Breast epithelium (tissue), 4 donors: Measurements from ENCODE around the gene CYFIP1. TPM values are rescaled to one million over a fixed set of nuclear protein-coding genes. Genes with fewer than 3 reads are reported as not detected.

Experiments used
- DNase-seq, 2 donors: peaks; one replicate each; pipeline ENCODE4 v3.0.0-alpha.2; 2019; ENCODE audit warnings: low spot score in 2 of 2
- H3K27ac ChIP-seq, 2 donors: fragments of 200-600 bp; sonication (generic) in 1 of 2; one replicate each; pipeline ENCODE4 v1.5.1; 2016 to 2019; ENCODE audit warnings: mild to moderate bottlenecking in 1 of 2
- H3K27me3 ChIP-seq, 2 donors: fragments of 200-600 bp; sonication (generic) in 1 of 2; one replicate each; pipeline versions ENCODE4 v1.5.1 to v1.6.0; 2017 to 2019; ENCODE audit warnings: control low read depth in 1 of 2, mild to moderate bottlenecking in 1 of 2
- H3K36me3 ChIP-seq: fragments of 200-600 bp; one replicate; pipeline ENCODE4 v1.5.1; 2019
- H3K4me1 ChIP-seq, 2 donors: fragments of 200-600 bp; sonication (generic); one replicate each; pipeline ENCODE4 v1.5.1; 2016 to 2019; ENCODE audit warnings: control low read depth in 1 of 2
- H3K4me3 ChIP-seq, 3 donors: fragments of 200-600 bp; sonication (generic); 1 replicate in 2 of 3; 2 replicates in 1 of 3; pipeline ENCODE4 v1.5.1; 2016 to 2019; ENCODE audit warnings: mild to moderate bottlenecking in 3 of 3, moderate library complexity in 2 of 3
- H3K9me3 ChIP-seq, 2 donors: fragments of 200-600 bp; sonication (generic) in 1 of 2; one replicate each; pipeline ENCODE4 v1.5.1; 2016 to 2019; ENCODE audit warnings: control low read depth in 1 of 2
- CTCF ChIP-seq, 3 donors: fragments of 450-650 bp; IDR thresholded peaks; one replicate each; pipeline ENCODE4 v1.5.1; 2016 to 2017; ENCODE audit warnings: antibody characterized with exemption in 3 of 3, mild to moderate bottlenecking in 3 of 3, moderate library complexity in 3 of 3
- POLR2A ChIP-seq: fragments of 450-650 bp; IDR thresholded peaks from one replicate; pipeline ENCODE4 v1.6.1; 2016; ENCODE audit warnings: antibody characterized with exemption, mild to moderate bottlenecking, moderate library complexity
- POLR2AphosphoS5 ChIP-seq, 3 donors: sonication (generic); formaldehyde crosslinking; IDR thresholded peaks; one replicate each; pipeline ENCODE4 v1.6.1; 2017; ENCODE audit warnings: antibody characterized with exemption in 3 of 3
- intact Hi-C: fragments of 100-400 bp; cut with DNase I; formaldehyde crosslinking; loops from one replicate; pipeline ENCODE4 v1.15.1; 2023; ENCODE audit warnings: low total_unique reads
- total RNA-seq, 3 donors: library from RNA; depleted of rRNA; stranded (reverse); fragments of >200 nt; gene quantifications; one replicate each; pipeline ENCODE4 v1.1.0, GENCODE V29; 2016

Gene CYFIP1
- total RNA-seq, 3 donors from 2014 or later, result 97.9 to 128 (median 124) TPM

GRCh38 chr15:22951381-22952280 lies 28.5 kb downstream of the CYFIP1 start:
- DNase-seq, result no peak
- H3K36me3 ChIP-seq, result no peaks in the 10 kb centered on the region
- H3K27ac ChIP-seq, result peak overlapping the region; percentile 67 to 76
- no peak for TF ChIP-seq CTCF (IDR thresholded peaks at IDR 0.05)
- TF ChIP-seq POLR2A, result no peak
- TF ChIP-seq POLR2AphosphoS5 (IDR thresholded peaks at IDR 0.05), result no peak
- H3K4me1 ChIP-seq, result peaks cover 0 to 3% of the 10 kb centered on the region in 2 donors
- no peaks in the 10 kb centered on the region for H3K9me3 ChIP-seq
- intact Hi-C loops, result no loop called here
- H3K27me3 ChIP-seq, result no peaks in the 10 kb centered on the region
- H3K4me3 ChIP-seq, result peak overlapping the region in 2 of 3 donors; percentile 35 to 48

GRCh38 chr15:22951031-22951380 lies 29.2 kb downstream of the CYFIP1 start:
- Histone ChIP-seq H3K27ac (peak overlapping the region; percentile 67 to 76), H3K4me3 (peak overlapping the region in 2 of 3 donors; percentile 35 to 48), H3K4me1 (peaks cover 0 to 3% of the 10 kb centered on the region in 2 donors), H3K27me3 (no peaks in the 10 kb centered on the region), H3K36me3 (no peaks in the 10 kb centered on the region), H3K9me3 (no peaks in the 10 kb centered on the region)
- TF ChIP-seq POLR2A (no peak), CTCF (IDR thresholded peaks at IDR 0.05) (no peak), POLR2AphosphoS5 (IDR thresholded peaks at IDR 0.05) (no peak)
- intact Hi-C loops, result no loop called here
- peak in 1 of 2 donors; percentile 39 for DNase-seq

GRCh38 chr15:22950256-22950990 lies 29.7 kb downstream of the CYFIP1 start:
- H3K9me3 ChIP-seq, result no peaks in the 10 kb centered on the region
- no peak for TF ChIP-seq POLR2A
- no peak for TF ChIP-seq CTCF (IDR thresholded peaks at IDR 0.05)
- no peak for TF ChIP-seq POLR2AphosphoS5 (IDR thresholded peaks at IDR 0.05)
- intact Hi-C loops, result no loop called here
- no peaks in the 10 kb centered on the region for H3K27me3 ChIP-seq
- no peaks in the 10 kb centered on the region for H3K36me3 ChIP-seq
- peak overlapping the region; percentile 67 to 76 for H3K27ac ChIP-seq
- H3K4me3 ChIP-seq, result peak overlapping the region in 2 of 3 donors; percentile 35 to 48
- DNase-seq, result no peak
- peaks cover 0 to 3% of the 10 kb centered on the region in 2 donors for H3K4me1 ChIP-seq

- H3K27me3 ChIP-seq, result no peaks in the 10 kb centered on the region
- H3K27ac ChIP-seq, result peak overlapping the region; percentile 67 to 81
- intact Hi-C loops, result no loop called here
- H3K36me3 ChIP-seq, result no peaks in the 10 kb centered on the region
- H3K9me3 ChIP-seq, result no peaks in the 10 kb centered on the region
- TF ChIP-seq POLR2A, result no peak
- peak; percentile 56 to 70 (median 59) for TF ChIP-seq POLR2AphosphoS5 (IDR thresholded peaks at IDR 0.05)
- no peak for TF ChIP-seq CTCF (IDR thresholded peaks at IDR 0.05)
- peaks cover 0 to 3% of the 10 kb centered on the region in 2 donors for H3K4me1 ChIP-seq
- DNase-seq, result peak in 1 of 2 donors; percentile 71
- peak overlapping the region; percentile 13 to 59 (median 18) for H3K4me3 ChIP-seq
These were observed 31.1 kb downstream of the CYFIP1 start for GRCh38 chr15:22949074-22949547.
